ENCODE measurements around the gene ZRANB2. TPM values are rescaled to one million over a fixed set of nuclear protein-coding genes. Genes with fewer than 3 reads are reported as not detected.

Gene ZRANB2
- total RNA-seq, 6 experiments from 2014 or later, result 18.3 to 32.0 (median 24.7) TPM

GRCh38 chr1:71033136-71033535 is 47.7 kb downstream of the ZRANB2 start:
- Histone ChIP-seq H3K27me3 (no peaks in the 10 kb centered on the region), H3K4me3 (no peak overlapping the region), H3K4me1 (no peaks in the 10 kb centered on the region), H3K27ac (no peak overlapping the region), H3K36me3 (no peaks in the 10 kb centered on the region), H3K9me3 (no peaks in the 10 kb centered on the region)
- ATAC-seq, result no peak
- no peak for DNase-seq
- TF ChIP-seq POLR2A (IDR thresholded peaks at IDR 0.05), result no peak
- TF ChIP-seq, protein P1, sequence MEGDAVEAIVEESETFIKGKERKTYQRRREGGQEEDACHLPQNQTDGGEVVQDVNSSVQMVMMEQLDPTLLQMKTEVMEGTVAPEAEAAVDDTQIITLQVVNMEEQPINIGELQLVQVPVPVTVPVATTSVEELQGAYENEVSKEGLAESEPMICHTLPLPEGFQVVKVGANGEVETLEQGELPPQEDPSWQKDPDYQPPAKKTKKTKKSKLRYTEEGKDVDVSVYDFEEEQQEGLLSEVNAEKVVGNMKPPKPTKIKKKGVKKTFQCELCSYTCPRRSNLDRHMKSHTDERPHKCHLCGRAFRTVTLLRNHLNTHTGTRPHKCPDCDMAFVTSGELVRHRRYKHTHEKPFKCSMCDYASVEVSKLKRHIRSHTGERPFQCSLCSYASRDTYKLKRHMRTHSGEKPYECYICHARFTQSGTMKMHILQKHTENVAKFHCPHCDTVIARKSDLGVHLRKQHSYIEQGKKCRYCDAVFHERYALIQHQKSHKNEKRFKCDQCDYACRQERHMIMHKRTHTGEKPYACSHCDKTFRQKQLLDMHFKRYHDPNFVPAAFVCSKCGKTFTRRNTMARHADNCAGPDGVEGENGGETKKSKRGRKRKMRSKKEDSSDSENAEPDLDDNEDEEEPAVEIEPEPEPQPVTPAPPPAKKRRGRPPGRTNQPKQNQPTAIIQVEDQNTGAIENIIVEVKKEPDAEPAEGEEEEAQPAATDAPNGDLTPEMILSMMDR (IDR thresholded peaks at IDR 0.05), result no peak
- intact Hi-C loops (cut with DNase I), result no loop called here
- 83% methylated on average over 1 of the region's 1 CpG for WGBS (ENCODE audit: insufficient coverage, low coverage, low lambda C conversion rate, missing lambda C conversion rate)

DNA sequence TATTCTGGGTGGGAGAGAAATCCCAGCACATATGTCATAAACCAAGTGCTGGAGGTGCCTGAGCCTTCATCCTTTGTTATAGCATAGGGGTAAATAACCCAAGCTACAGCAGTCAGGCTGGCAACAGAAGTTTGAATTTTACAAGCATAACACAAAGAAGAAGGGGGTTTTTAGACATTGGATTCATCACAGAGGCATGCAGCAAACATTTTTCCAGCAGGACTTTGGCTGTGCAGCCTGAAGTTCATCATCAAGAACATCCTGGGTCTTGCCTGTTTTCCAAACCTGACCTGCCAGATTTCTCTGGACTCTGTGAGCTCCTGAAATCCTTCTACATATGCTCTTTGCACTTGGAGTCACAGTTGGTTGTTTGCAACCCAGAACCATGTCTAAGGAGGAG is 49.4 kb downstream of the ZRANB2 start:
- ATAC-seq (no peak), DNase-seq (no peak)
- Histone ChIP-seq H3K9me3 (no peaks in the 10 kb centered on the region), H3K36me3 (no peaks in the 10 kb centered on the region), H3K4me1 (no peaks in the 10 kb centered on the region), H3K4me3 (no peak overlapping the region), H3K27me3 (no peaks in the 10 kb centered on the region), H3K27ac (no peak overlapping the region)
- intact Hi-C loops (cut with DNase I), result no loop called here
- TF ChIP-seq, protein P1 (IDR thresholded peaks at IDR 0.05), result no peak
- TF ChIP-seq POLR2A (IDR thresholded peaks at IDR 0.05), result no peak

- Histone ChIP-seq H3K36me3 (no peaks in the 10 kb centered on the region), H3K27me3 (no peaks in the 10 kb centered on the region), H3K27ac (no peak overlapping the region), H3K4me3 (no peak overlapping the region), H3K9me3 (no peaks in the 10 kb centered on the region), H3K4me1 (no peaks in the 10 kb centered on the region)
- 58% methylated on average over 1 of the region's 1 CpG for WGBS (ENCODE audit: insufficient coverage, low coverage, low lambda C conversion rate, missing lambda C conversion rate)
- DNase-seq (no peak), ATAC-seq (no peak)
- intact Hi-C loops (cut with DNase I), result no loop called here
- TF ChIP-seq, protein P1 (IDR thresholded peaks at IDR 0.05), result no peak
- no peak for TF ChIP-seq POLR2A (IDR thresholded peaks at IDR 0.05)
These were observed 50.8 kb downstream of the ZRANB2 start for GRCh38 chr1:71030026-71030425.

- no peaks in the 10 kb centered on the region for H3K4me1 ChIP-seq
- no peak for ATAC-seq
- no peaks in the 10 kb centered on the region for H3K9me3 ChIP-seq
- H3K27me3 ChIP-seq, result no peaks in the 10 kb centered on the region
- no peak for DNase-seq
- no peak overlapping the region for H3K27ac ChIP-seq
- intact Hi-C loops (cut with DNase I), result no loop called here
- H3K36me3 ChIP-seq, result no peaks in the 10 kb centered on the region
- no peak overlapping the region for H3K4me3 ChIP-seq
- no peak for TF ChIP-seq POLR2A (IDR thresholded peaks at IDR 0.05)
- TF ChIP-seq, protein P1 (IDR thresholded peaks at IDR 0.05), result no peak
- WGBS (ENCODE audit: insufficient coverage, low coverage, low lambda C conversion rate, missing lambda C conversion rate), result 40% methylated on average over 1 of the region's 1 CpG
These were observed 51.9 kb downstream of the ZRANB2 start for GRCh38 chr1:71028981-71029380.

DNA sequence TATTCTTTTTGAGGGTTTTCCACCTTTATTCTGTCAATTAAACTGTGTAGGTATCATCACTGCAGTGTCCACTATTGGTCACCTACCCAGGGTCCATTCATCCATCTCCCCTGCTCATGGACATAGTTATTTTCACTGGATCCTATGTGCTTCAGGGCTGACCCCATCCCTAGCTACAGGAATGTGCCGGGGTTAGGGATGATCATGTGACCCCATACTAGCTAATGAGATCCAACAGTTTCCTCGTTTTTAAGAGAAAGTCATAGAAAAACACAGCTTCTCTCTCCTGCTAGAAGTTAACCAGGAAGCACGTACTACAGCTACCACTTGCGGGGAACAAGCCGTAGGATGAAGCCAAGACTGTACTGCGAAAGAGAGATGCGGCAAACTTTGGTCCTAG is 52.8 kb downstream of the ZRANB2 start:
- TF ChIP-seq POLR2A (IDR thresholded peaks at IDR 0.05), result no peak
- TF ChIP-seq, protein P1 (IDR thresholded peaks at IDR 0.05), result no peak
- Histone ChIP-seq H3K27me3 (no peaks in the 10 kb centered on the region), H3K36me3 (no peaks in the 10 kb centered on the region), H3K4me1 (no peaks in the 10 kb centered on the region), H3K9me3 (no peaks in the 10 kb centered on the region), H3K4me3 (no peak overlapping the region), H3K27ac (no peak overlapping the region)
- no peak for ATAC-seq
- DNase-seq, result no peak
- intact Hi-C loops (cut with DNase I), result no loop called here
- WGBS (ENCODE audit: insufficient coverage, low coverage, low lambda C conversion rate, missing lambda C conversion rate), result 60% methylated on average over 3 of the region's 7 CpGs

Measured in right lobe of liver (tissue), 6 donors.